K562 (cell line): ENCODE data around the gene FBXL13. TPM values are rescaled to one million over a fixed set of nuclear protein-coding genes. Genes with fewer than 3 reads are reported as not detected.
A peak's percentile ranks its signal among the peaks of the same experiment; 100 is the strongest.

Source experiments
- TBP ChIP-seq: optimal IDR thresholded peaks from 2 replicates; pipeline ENCODE3; 2011; ENCODE audit warnings: low read depth, low read length, improper control_type of control experiment
- polyA plus RNA-seq, 8 experiments: library from polyadenylated mRNA; depleted of rRNA in 4 of 8; stranded (reverse) in 5 of 8; unstranded in 3 of 8; fragments of >200 nt; fragmentation: Nextera tagmentation in 2 of 8; fragmentation: Illumina TruSeq in 1 of 8; extraction: Ambion mirVana in 2 of 8; extraction: Trizol in 1 of 8; gene quantifications; 2 replicates each; pipeline versions ENCODE4 v1.2.1 to v1.2.3, GENCODE V29; 2011 to 2014; ENCODE audit warnings: inconsistent platforms in 1 of 8, missing spikeins in 1 of 8
- total RNA-seq, 7 experiments: library from RNA; depleted of rRNA in 6 of 7; stranded (reverse); fragments of >200 nt in 6 of 7; fragmentation: Illumina TruSeq in 2 of 7; extraction: Trizol in 2 of 7; gene quantifications; 2 replicates each; pipeline versions ENCODE4 v1.2.1 to v1.2.3, GENCODE V29; 2011 to 2021; ENCODE audit warnings: low replicate concordance in 1 of 7
- TF ChIP-seq, protein P1 (sequence below): fragments of 200-600 bp; sonication (generic); IDR thresholded peaks from one replicate; pipeline ENCODE4 v1.6.1; 2012; ENCODE audit warnings: mild to moderate bottlenecking, low read depth, low read length, inconsistent platforms
- TF ChIP-seq, protein P2 (sequence below): fragments of 250-450 bp; sonication (Bioruptor Pico); IDR thresholded peaks from 2 replicates; pipeline ENCODE4 v1.4.0; 2020; ENCODE audit warnings: mild to moderate bottlenecking, moderate library complexity
- TF ChIP-seq, protein P3 (sequence below): fragments of 200-800 bp; sonication (Bioruptor generic); IDR thresholded peaks from 2 replicates; pipeline ENCODE4 v1.6.1; 2016; ENCODE audit warnings: missing genetic modification characterization, missing compliant biosample characterization
- TF ChIP-seq, protein P4 (sequence below): fragments of 450-650 bp; IDR thresholded peaks from 2 replicates; pipeline ENCODE4 v1.6.1; 2017; ENCODE audit warnings: antibody characterized with exemption

FBXL13 gene
- total and polyA plus RNA-seq, 9 of the 15 experiments (the other 6 are each of a cell fraction or from before 2014, with no cell fraction given), result 16.3 to 55.0 (median 25.4) TPM

DNA sequence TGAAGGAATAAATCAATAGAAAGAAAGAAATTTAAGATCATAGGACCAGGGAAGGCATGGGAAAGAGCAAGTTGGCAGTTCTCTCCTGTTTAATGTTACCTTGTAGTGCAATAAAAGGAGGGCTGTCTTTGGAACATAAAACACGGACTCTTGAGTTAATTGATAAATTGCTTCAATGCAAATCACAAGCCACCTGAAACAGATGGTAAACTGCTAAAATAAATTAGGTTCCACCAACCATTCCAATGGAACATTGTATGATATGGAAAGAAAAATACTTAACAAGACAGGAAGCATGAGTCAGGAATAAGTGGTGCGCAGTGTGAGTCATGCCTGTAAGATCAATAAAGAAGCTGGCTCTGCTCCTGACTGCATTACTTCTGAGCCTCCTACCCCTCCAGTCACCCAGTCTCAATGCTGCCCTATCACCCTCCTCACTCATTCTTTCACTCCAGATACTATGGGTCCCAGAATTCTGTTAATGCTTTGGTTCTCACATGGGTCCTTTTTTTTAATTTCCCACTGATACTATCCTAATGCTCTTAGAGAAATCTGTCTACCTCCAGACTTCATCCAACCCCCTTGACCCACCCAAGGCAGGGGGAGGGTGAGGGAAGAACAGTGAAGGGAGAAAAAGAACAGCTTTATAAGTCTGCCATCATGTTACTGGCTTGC lies 82.9 kb downstream of the FBXL13 start (continued):
- TF ChIP-seq, protein P1, sequence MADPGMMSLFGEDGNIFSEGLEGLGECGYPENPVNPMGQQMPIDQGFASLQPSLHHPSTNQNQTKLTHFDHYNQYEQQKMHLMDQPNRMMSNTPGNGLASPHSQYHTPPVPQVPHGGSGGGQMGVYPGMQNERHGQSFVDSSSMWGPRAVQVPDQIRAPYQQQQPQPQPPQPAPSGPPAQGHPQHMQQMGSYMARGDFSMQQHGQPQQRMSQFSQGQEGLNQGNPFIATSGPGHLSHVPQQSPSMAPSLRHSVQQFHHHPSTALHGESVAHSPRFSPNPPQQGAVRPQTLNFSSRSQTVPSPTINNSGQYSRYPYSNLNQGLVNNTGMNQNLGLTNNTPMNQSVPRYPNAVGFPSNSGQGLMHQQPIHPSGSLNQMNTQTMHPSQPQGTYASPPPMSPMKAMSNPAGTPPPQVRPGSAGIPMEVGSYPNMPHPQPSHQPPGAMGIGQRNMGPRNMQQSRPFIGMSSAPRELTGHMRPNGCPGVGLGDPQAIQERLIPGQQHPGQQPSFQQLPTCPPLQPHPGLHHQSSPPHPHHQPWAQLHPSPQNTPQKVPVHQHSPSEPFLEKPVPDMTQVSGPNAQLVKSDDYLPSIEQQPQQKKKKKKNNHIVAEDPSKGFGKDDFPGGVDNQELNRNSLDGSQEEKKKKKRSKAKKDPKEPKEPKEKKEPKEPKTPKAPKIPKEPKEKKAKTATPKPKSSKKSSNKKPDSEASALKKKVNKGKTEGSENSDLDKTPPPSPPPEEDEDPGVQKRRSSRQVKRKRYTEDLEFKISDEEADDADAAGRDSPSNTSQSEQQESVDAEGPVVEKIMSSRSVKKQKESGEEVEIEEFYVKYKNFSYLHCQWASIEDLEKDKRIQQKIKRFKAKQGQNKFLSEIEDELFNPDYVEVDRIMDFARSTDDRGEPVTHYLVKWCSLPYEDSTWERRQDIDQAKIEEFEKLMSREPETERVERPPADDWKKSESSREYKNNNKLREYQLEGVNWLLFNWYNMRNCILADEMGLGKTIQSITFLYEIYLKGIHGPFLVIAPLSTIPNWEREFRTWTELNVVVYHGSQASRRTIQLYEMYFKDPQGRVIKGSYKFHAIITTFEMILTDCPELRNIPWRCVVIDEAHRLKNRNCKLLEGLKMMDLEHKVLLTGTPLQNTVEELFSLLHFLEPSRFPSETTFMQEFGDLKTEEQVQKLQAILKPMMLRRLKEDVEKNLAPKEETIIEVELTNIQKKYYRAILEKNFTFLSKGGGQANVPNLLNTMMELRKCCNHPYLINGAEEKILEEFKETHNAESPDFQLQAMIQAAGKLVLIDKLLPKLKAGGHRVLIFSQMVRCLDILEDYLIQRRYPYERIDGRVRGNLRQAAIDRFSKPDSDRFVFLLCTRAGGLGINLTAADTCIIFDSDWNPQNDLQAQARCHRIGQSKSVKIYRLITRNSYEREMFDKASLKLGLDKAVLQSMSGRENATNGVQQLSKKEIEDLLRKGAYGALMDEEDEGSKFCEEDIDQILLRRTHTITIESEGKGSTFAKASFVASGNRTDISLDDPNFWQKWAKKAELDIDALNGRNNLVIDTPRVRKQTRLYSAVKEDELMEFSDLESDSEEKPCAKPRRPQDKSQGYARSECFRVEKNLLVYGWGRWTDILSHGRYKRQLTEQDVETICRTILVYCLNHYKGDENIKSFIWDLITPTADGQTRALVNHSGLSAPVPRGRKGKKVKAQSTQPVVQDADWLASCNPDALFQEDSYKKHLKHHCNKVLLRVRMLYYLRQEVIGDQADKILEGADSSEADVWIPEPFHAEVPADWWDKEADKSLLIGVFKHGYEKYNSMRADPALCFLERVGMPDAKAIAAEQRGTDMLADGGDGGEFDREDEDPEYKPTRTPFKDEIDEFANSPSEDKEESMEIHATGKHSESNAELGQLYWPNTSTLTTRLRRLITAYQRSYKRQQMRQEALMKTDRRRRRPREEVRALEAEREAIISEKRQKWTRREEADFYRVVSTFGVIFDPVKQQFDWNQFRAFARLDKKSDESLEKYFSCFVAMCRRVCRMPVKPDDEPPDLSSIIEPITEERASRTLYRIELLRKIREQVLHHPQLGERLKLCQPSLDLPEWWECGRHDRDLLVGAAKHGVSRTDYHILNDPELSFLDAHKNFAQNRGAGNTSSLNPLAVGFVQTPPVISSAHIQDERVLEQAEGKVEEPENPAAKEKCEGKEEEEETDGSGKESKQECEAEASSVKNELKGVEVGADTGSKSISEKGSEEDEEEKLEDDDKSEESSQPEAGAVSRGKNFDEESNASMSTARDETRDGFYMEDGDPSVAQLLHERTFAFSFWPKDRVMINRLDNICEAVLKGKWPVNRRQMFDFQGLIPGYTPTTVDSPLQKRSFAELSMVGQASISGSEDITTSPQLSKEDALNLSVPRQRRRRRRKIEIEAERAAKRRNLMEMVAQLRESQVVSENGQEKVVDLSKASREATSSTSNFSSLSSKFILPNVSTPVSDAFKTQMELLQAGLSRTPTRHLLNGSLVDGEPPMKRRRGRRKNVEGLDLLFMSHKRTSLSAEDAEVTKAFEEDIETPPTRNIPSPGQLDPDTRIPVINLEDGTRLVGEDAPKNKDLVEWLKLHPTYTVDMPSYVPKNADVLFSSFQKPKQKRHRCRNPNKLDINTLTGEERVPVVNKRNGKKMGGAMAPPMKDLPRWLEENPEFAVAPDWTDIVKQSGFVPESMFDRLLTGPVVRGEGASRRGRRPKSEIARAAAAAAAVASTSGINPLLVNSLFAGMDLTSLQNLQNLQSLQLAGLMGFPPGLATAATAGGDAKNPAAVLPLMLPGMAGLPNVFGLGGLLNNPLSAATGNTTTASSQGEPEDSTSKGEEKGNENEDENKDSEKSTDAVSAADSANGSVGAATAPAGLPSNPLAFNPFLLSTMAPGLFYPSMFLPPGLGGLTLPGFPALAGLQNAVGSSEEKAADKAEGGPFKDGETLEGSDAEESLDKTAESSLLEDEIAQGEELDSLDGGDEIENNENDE, result no peak
- TF ChIP-seq TBP, result no peak
- TF ChIP-seq, protein P2, sequence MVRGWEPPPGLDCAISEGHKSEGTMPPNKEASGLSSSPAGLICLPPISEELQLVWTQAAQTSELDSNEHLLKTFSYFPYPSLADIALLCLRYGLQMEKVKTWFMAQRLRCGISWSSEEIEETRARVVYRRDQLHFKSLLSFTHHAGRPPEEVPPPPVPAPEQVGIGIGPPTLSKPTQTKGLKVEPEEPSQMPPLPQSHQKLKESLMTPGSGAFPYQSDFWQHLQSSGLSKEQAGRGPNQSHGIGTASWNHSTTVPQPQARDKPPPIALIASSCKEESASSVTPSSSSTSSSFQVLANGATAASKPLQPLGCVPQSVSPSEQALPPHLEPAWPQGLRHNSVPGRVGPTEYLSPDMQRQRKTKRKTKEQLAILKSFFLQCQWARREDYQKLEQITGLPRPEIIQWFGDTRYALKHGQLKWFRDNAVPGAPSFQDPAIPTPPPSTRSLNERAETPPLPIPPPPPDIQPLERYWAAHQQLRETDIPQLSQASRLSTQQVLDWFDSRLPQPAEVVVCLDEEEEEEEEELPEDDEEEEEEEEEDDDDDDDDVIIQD (CRISPR knock-in tag), result no peak
- TF ChIP-seq, protein P3, sequence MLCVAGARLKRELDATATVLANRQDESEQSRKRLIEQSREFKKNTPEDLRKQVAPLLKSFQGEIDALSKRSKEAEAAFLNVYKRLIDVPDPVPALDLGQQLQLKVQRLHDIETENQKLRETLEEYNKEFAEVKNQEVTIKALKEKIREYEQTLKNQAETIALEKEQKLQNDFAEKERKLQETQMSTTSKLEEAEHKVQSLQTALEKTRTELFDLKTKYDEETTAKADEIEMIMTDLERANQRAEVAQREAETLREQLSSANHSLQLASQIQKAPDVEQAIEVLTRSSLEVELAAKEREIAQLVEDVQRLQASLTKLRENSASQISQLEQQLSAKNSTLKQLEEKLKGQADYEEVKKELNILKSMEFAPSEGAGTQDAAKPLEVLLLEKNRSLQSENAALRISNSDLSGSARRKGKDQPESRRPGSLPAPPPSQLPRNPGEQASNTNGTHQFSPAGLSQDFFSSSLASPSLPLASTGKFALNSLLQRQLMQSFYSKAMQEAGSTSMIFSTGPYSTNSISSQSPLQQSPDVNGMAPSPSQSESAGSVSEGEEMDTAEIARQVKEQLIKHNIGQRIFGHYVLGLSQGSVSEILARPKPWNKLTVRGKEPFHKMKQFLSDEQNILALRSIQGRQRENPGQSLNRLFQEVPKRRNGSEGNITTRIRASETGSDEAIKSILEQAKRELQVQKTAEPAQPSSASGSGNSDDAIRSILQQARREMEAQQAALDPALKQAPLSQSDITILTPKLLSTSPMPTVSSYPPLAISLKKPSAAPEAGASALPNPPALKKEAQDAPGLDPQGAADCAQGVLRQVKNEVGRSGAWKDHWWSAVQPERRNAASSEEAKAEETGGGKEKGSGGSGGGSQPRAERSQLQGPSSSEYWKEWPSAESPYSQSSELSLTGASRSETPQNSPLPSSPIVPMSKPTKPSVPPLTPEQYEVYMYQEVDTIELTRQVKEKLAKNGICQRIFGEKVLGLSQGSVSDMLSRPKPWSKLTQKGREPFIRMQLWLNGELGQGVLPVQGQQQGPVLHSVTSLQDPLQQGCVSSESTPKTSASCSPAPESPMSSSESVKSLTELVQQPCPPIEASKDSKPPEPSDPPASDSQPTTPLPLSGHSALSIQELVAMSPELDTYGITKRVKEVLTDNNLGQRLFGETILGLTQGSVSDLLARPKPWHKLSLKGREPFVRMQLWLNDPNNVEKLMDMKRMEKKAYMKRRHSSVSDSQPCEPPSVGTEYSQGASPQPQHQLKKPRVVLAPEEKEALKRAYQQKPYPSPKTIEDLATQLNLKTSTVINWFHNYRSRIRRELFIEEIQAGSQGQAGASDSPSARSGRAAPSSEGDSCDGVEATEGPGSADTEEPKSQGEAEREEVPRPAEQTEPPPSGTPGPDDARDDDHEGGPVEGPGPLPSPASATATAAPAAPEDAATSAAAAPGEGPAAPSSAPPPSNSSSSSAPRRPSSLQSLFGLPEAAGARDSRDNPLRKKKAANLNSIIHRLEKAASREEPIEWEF, result peak; percentile 96
- TF ChIP-seq, protein P4, sequence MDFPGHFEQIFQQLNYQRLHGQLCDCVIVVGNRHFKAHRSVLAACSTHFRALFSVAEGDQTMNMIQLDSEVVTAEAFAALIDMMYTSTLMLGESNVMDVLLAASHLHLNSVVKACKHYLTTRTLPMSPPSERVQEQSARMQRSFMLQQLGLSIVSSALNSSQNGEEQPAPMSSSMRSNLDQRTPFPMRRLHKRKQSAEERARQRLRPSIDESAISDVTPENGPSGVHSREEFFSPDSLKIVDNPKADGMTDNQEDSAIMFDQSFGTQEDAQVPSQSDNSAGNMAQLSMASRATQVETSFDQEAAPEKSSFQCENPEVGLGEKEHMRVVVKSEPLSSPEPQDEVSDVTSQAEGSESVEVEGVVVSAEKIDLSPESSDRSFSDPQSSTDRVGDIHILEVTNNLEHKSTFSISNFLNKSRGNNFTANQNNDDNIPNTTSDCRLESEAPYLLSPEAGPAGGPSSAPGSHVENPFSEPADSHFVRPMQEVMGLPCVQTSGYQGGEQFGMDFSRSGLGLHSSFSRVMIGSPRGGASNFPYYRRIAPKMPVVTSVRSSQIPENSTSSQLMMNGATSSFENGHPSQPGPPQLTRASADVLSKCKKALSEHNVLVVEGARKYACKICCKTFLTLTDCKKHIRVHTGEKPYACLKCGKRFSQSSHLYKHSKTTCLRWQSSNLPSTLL, result no peak
